Suprapubic skin (tissue), 3 donors: ENCODE data around the gene MED8.

Experiments used
- CTCF ChIP-seq, 2 donors: fragments of 200-600 bp in 1 of 2; fragments of 450-650 bp in 1 of 2; sonication (generic) in 1 of 2; IDR thresholded peaks; one replicate each; pipeline ENCODE4 v1.5.1; 2016 to 2019; ENCODE audit warnings: antibody characterized with exemption in 2 of 2, mild to moderate bottlenecking in 1 of 2, moderate library complexity in 1 of 2
- POLR2A ChIP-seq, 2 donors: fragments of 450-650 bp; IDR thresholded peaks; one replicate each; pipeline ENCODE4 v1.6.1; 2017; ENCODE audit warnings: antibody characterized with exemption in 2 of 2, mild to moderate bottlenecking in 2 of 2, moderate library complexity in 2 of 2

GRCh38 chr1:43430831-43431230 is 41.2 kb upstream of the MED8 start:
- TF ChIP-seq POLR2A (IDR thresholded peaks at IDR 0.05) (no peak), CTCF (IDR thresholded peaks at IDR 0.05) (no peak)
